GM12878 (cell line): ENCODE data around the gene MROH9. TPM values are rescaled to one million over a fixed set of nuclear protein-coding genes. Genes with fewer than 3 reads are reported as not detected.
A peak's percentile ranks its signal among the peaks of the same experiment; 100 is the strongest.

Experiments used
- ATAC-seq: fragments of 200-7000 bp; cut with Tn5 transposase; 3 replicates; pipeline ENCODE4 v1.9.1; 2020; ENCODE audit warnings: mild to moderate bottlenecking, moderate library complexity
- BruUV-seq: library from RNA; stranded (reverse); fragments of 400-500 nt; replicated peaks from 2 replicates; lab custom pipeline; 2021; lab: Mats Ljungman, UMichigan
- CTCF ChIA-PET: fragments of 300-600 bp; sonication (Branson Sonifier 250); formaldehyde crosslinking; extraction: SDS; loops from one replicate; lab custom pipeline; 2021; ENCODE audit warnings: inconsistent platforms; lab: Yijun Ruan, JAX
- POLR2A ChIA-PET: fragments of 350-600 bp; formaldehyde crosslinking; extraction: SDS; loops from one replicate; lab custom pipeline; 2021; ENCODE audit warnings: inconsistent platforms; lab: Charles Lee
- RAD21 ChIA-PET: fragments of 300-600 bp; sonication (Branson Sonifier 250); formaldehyde crosslinking; loops from one replicate; lab custom pipeline; 2023; ENCODE audit warnings: antibody characterized with exemption; ENCODE audit not compliant: unreplicated experiment; lab: Charles Lee
- SMC1A ChIA-PET: fragments of 300-600 bp; sonication (Branson Sonifier 250); formaldehyde crosslinking; loops from one replicate; lab custom pipeline; 2023; ENCODE audit not compliant: unreplicated experiment, uncharacterized antibody; lab: Charles Lee
- DNase-seq: peaks from one replicate; pipeline ENCODE4 v3.0.0-alpha.2; 2011; ENCODE audit warnings: low read depth, low spot score
- FAIRE-seq: peaks from 3 replicates; lab custom pipeline; 2011; peaks lifted over from hg19 to GRCh38; lab: Jason Lieb, UNC
- H2AFZ ChIP-seq: 2 replicates; pipeline ENCODE4 v1.6.0; 2011; ENCODE audit warnings: low read depth, low read length, control low read depth; ENCODE audit not compliant: control insufficient read depth
- H3K27ac ChIP-seq: 2 replicates; pipeline ENCODE4 v1.5.1; 2011; ENCODE audit warnings: control low read depth; ENCODE audit not compliant: control insufficient read depth, insufficient read depth
- H3K27me3 ChIP-seq, 2 experiments: replicated peaks in 1 of 2; 2 replicates each; pipeline versions ENCODE4 v1.6.0 to v1.6.1; 2011; ENCODE audit warnings: low read length in 1 of 2; ENCODE audit not compliant: control insufficient read depth in 2 of 2, insufficient read depth in 2 of 2
- H3K36me3 ChIP-seq, 2 experiments: 2 replicates each; pipeline ENCODE4 v1.5.1; 2011; ENCODE audit warnings: low read length in 1 of 2; ENCODE audit not compliant: control insufficient read depth in 2 of 2, insufficient read depth in 2 of 2
- H3K4me1 ChIP-seq: 2 replicates; pipeline ENCODE4 v1.6.1; 2011; ENCODE audit warnings: mild to moderate bottlenecking, low read length, moderate library complexity, mixed read lengths; ENCODE audit not compliant: control insufficient read depth, insufficient read depth
- H3K4me2 ChIP-seq: 2 replicates; pipeline ENCODE4 v1.6.0; 2011; ENCODE audit warnings: control low read depth; ENCODE audit not compliant: control insufficient read depth, insufficient read depth
- H3K4me3 ChIP-seq: fragments of 200-600 bp; sonication (generic); 2 replicates; pipeline ENCODE4 v1.5.1; 2016
- H3K79me2 ChIP-seq: 2 replicates; pipeline ENCODE4 v1.6.0; 2011; ENCODE audit warnings: low read length; ENCODE audit not compliant: control insufficient read depth, insufficient read depth
- H3K9ac ChIP-seq: 2 replicates; pipeline ENCODE4 v1.8.0; 2011; ENCODE audit warnings: low read length, control low read depth, mixed read lengths; ENCODE audit not compliant: control insufficient read depth, insufficient read depth
- H3K9me3 ChIP-seq: replicated peaks from 3 replicates; pipeline ENCODE4 v1.5.1; 2011; ENCODE audit warnings: mild to moderate bottlenecking, low read length; ENCODE audit not compliant: control insufficient read depth, insufficient read depth
- H4K20me1 ChIP-seq: 2 replicates; pipeline ENCODE4 v1.6.0; 2011; ENCODE audit not compliant: control insufficient read depth, insufficient read depth
- CBFB ChIP-seq: IDR thresholded peaks from 2 replicates; pipeline ENCODE4 v1.6.1; 2016; ENCODE audit warnings: antibody characterized with exemption, low read depth
- CTCF ChIP-seq, 3 experiments: IDR thresholded peaks in 2 of 3; conservative IDR thresholded peaks in 1 of 3; 2 replicates each; pipeline ENCODE4 v1.5.1; 2011; ENCODE audit warnings: low read depth in 3 of 3, low read length in 3 of 3, mild to moderate bottlenecking in 3 of 3, control low read depth in 2 of 3, moderate library complexity in 2 of 3, inconsistent platforms in 1 of 3, mixed read lengths in 1 of 3; ENCODE audit not compliant: control insufficient read depth in 2 of 3, insufficient read depth in 1 of 3; ENCODE audit errors: extremely low read depth in 1 of 3
- HDAC6 ChIP-seq: fragments of 200-600 bp; sonication (generic); IDR thresholded peaks from one replicate; pipeline ENCODE4 v1.8.0; 2017; ENCODE audit warnings: antibody characterized with exemption; ENCODE audit not compliant: unreplicated experiment
- RAD21 ChIP-seq: IDR thresholded peaks from 2 replicates; pipeline ENCODE4 v1.6.1; 2011; ENCODE audit warnings: mild to moderate bottlenecking, low read depth, low read length, moderate library complexity; ENCODE audit not compliant: insufficient read depth
- STAT1 ChIP-seq: fragments of 450-650 bp; conservative IDR thresholded peaks from 2 replicates; pipeline ENCODE4 v1.6.1; 2014; ENCODE audit warnings: antibody characterized with exemption, mild to moderate bottlenecking
- ZZZ3 ChIP-seq: IDR thresholded peaks from 2 replicates; pipeline ENCODE4 v1.6.1; 2011; ENCODE audit warnings: low read depth; ENCODE audit not compliant: control insufficient read depth, insufficient read length
- in situ Hi-C: fragments of 300-500 bp; cut with MboI; formaldehyde crosslinking; loops from 9 replicates; pipeline ENCODE4 v1.14.3; 2018; ENCODE audit warnings: mixed read lengths
- intact Hi-C: fragments of 100-400 bp; cut with micrococcal nuclease; formaldehyde crosslinking; loops from one replicate; pipeline ENCODE4 v1.14.2; 2022; ENCODE audit not compliant: unreplicated experiment
- polyA plus RNA-seq, 11 experiments: library from polyadenylated mRNA; depleted of rRNA in 4 of 11; unstranded in 6 of 11; stranded (reverse) in 5 of 11; fragments of >200 nt; fragmentation: Nextera tagmentation in 4 of 11; fragmentation: Illumina TruSeq in 1 of 11; extraction: Ambion mirVana in 4 of 11; extraction: Trizol in 1 of 11; gene quantifications; 1 replicate in 1 of 11; 2 replicates in 10 of 11; pipeline versions ENCODE4 v1.2.1 to v1.2.3, GENCODE V29; 2011 to 2016; ENCODE audit warnings: inconsistent platforms in 2 of 11, missing spikeins in 2 of 11, low read depth in 1 of 11
- total RNA-seq, 4 experiments: library from RNA; depleted of rRNA in 3 of 4; stranded (reverse); fragments of >200 nt in 3 of 4; fragmentation: Illumina TruSeq in 1 of 4; extraction: Trizol in 1 of 4; gene quantifications; 2 replicates each; pipeline versions ENCODE4 v1.2.1 to v1.2.3, GENCODE V29; 2013 to 2021

MROH9 gene
- total and polyA plus RNA-seq, 10 of the 15 experiments (the other 5 are each of a cell fraction or from before 2014, with no cell fraction given): not detected

GRCh38 chr1:171075041-171075440 is 139.7 kb downstream of the MROH9 start (continued):
- TF ChIP-seq STAT1 (no peak), CBFB (no peak)

- no peak for DNase-seq
- ChIA-PET CTCF (interaction anchor here (0.6 to 3.0 kb wide), 14 partner anchors 10 to 904 kb away, joined by 3 to 47 read pairs (median 5); partner anchors contain the start of genes FMO2, FMO3 and FMO4), SMC1A (interaction anchor here (0.8 to 3.0 kb wide), 8 partner anchors 11 to 921 kb away, joined by 3 to 13 read pairs (median 4); partner anchors contain the start of gene FMO4), POLR2A (no interaction called here), RAD21 (interaction anchor here (1.0 to 2.7 kb wide), 7 partner anchors 70 to 322 kb away, joined by 3 to 27 read pairs (median 6); partner anchors contain the start of gene FMO4)
- in situ Hi-C loops: no loop called here
- H3K79me2 ChIP-seq: no peaks in the 10 kb centered on the region
- ATAC-seq: peak; percentile 31; the same call in 1 of the 3 replicates
- H3K36me3 ChIP-seq: no peaks in the 10 kb centered on the region
- H3K27ac ChIP-seq: no peak overlapping the region
- H3K27me3 ChIP-seq: no peaks in the 10 kb centered on the region
- H3K9ac ChIP-seq: no peak overlapping the region
- H3K4me2 ChIP-seq: no peak overlapping the region
- no peaks in the 10 kb centered on the region for H3K9me3 ChIP-seq
- TF ChIP-seq RAD21 (peak; percentile 30; the same call in 1 of the 2 replicates), ZZZ3 (no peak), HDAC6 (no peak), CTCF (IDR thresholded peaks at IDR 0.05 in 2 of 3, conservative IDR thresholded peaks at IDR 0.05 in 1 of 3; ENCODE audit: control insufficient read depth in 2 of 3, extremely low read depth in 1 of 3, insufficient read depth in 1 of 3, low read depth in 3 of 3, low read length in 3 of 3) (peak in 1 of 3 experiments; percentile 36; a peak in 2 of 6 replicates)
- intact Hi-C loops: loop anchor here (1.0 to 10.0 kb wide), 3 partner anchors 106 to 233 kb away; partner anchors contain the start of genes FMO2 and FMO4
- no peak for FAIRE-seq
- no TSS peak for BruUV-seq
- no peak overlapping the region for H3K4me3 ChIP-seq
- no peaks in the 10 kb centered on the region for H4K20me1 ChIP-seq
- no peak overlapping the region for H2AFZ ChIP-seq
- no peaks in the 10 kb centered on the region for H3K4me1 ChIP-seq
Measured at GRCh38 chr1:171081314-171081753, 146.0 kb downstream of the MROH9 start.
